Hypothalamus (tissue), 51 donors: Measurements from ENCODE around the gene TMEM203.

Experiments used
- DNase-seq, 51 donors: peaks; one replicate each; lab custom pipeline; 2025; lab: John Stamatoyannopoulos, UW

Gene TMEM203

DNA sequence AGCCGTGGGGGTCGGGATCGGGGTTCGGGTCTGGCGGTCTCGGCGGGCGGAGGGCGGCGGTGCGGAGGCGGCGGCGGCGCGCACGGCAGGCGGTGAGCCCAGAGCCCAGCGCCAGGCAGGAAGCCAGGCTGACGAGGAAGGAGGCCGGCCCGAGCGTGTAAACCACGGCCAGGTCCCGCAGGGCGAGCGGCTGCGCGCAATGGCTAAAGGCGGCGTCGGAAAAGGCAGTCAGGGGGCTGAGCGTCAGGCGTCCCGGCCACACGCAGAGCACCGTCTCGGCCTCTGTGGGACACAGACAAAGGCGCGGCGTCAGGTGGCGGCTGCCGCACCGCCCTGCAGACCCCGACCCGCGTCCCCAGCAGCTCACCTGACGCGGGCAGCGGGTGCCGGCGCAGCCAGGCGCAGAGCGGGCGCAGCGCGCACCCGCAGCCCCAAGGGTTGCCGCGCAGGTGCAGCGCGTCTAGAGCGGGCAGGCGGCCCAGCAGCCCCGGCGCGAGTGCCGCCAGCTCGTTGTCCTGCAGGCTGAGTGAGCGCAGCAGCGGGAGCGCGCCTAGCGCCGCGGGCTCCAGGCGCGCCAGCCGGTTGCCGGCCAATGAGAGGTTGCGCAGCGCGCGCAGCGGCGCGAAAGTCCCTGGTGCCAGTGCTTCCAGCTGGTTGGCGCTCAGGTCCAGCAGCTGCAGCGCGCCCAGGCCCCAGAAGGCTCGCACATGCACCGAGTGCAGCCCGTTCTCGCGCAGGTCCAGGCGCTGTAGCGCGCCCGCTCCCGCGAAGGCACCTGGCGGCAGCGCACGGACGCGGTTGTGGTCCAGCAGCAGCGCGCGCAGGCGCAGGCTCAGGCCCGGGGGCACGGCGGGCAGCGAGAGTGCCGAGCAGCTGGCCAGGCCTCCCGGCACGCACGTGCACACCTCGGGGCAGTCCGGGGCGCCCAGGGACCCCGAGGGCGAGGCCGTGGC lies 36.3 kb downstream of the TMEM203 start:
- DNase-seq, result peak in 20 of 51 donors; percentile 5 to 56 (median 30)

DNA sequence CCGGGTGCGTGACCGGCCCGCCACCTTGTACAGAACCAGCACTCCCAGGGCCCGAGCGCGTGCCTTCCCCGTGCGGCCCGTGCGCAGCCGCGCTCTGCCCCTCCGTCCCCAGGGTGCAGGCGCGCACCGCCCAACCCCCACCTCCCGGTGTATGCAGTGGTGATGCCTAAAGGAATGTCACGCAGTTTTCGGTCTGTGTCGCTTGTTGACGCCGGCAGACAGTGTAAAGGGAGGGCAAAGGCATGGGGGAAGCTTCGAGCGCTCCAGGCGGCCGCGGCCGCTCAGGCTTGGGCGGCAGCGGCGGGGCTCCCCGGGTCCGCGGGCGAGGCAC lies 36.9 kb downstream of the TMEM203 start:
- DNase-seq, result peak in 5 of 51 donors; percentile 15 to 56 (median 48)

DNA sequence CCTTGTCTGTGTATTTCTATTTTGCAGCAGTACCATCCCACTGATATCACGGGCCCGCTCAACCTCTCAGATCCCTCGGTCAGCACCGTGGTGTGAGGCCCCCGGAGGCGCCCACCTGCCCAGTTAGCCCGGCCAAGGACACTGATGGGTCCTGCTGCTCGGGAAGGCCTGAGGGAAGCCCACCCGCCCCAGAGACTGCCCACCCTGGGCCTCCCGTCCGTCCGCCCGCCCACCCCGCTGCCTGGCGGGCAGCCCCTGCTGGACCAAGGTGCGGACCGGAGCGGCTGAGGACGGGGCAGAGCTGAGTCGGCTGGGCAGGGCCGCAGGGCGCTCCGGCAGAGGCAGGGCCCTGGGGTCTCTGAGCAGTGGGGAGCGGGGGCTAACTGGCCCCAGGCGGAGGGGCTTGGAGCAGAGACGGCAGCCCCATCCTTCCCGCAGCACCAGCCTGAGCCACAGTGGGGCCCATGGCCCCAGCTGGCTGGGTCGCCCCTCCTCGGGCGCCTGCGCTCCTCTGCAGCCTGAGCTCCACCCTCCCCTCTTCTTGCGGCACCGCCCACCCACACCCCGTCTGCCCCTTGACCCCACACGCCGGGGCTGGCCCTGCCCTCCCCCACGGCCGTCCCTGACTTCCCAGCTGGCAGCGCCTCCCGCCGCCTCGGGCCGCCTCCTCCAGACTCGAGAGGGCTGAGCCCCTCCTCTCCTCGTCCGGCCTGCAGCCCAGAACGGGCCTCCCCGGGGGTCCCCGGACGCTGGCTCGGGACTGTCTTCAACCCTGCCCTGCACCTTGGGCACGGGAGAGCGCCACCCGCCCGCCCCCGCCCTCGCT lies 37.5 kb downstream of the TMEM203 start:
- peak in 3 of 51 donors; percentile 24 to 56 (median 47) for DNase-seq

DNA sequence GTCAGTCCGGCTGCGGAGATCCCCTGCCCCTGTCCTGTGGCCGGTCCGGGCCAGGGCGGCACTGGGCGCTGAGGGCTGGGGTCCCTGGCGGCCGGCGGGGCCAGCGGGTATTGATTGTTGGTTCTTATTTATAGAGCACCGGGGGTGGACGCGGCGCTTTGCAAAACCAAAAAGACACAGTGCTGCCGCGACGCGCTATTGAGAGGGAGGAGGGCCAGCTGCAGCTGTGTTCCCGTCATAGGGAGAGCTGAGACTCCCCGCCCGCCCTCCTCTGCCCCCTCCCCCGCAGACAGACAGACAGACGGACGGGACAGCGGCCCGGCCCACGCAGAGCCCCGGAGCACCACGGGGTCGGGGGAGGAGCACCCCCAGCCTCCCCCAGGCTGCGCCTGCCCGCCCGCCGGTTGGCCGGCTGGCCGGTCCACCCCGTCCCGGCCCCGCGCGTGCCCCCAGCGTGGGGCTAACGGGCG lies 38.1 kb downstream of the TMEM203 start:
- DNase-seq, result peak in 2 of 51 donors; percentile 5 to 32

DNA sequence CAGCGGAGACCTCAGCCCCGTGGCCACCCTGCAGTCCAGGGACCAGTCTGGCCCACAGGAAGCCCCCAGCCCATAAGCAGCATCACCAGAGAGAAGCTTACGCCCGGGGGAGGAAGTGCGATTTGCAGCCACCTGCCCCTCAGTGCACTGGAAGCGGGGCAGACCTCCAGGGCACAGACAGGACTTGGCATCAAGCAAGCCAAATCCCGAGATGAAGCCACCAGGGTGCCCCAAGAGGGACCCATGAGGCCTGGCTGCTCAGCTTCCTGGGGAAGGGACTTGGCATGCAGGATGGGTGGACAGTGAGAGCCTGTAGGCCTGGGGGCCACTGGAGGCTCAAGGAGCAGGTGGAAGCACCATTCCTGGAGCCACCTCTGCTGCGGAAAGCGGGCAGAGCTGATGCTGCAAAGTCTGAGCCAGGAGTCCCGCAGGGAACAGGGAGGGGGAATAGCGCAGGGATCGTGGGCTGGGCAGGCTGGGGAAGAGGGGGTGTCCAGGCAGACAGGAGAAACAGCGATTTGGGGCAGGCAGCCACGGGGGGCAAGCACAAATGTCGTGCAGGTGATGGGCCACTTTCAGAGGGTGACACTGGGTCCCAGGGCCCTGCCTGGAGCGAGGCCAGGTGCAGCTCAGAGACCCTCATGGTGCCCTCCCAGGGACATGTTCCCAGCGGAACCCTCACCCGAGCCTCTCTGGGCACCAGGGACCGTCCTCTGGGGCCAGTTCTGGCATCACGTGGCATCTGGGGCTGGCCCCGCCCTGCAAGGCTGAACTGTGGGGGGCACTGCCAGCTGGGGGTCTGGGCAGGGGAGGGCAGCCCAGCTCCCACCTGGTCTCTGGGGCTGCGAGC lies 38.8 kb downstream of the TMEM203 start:
- peak in 1 of 51 donors; percentile 53 for DNase-seq

DNA sequence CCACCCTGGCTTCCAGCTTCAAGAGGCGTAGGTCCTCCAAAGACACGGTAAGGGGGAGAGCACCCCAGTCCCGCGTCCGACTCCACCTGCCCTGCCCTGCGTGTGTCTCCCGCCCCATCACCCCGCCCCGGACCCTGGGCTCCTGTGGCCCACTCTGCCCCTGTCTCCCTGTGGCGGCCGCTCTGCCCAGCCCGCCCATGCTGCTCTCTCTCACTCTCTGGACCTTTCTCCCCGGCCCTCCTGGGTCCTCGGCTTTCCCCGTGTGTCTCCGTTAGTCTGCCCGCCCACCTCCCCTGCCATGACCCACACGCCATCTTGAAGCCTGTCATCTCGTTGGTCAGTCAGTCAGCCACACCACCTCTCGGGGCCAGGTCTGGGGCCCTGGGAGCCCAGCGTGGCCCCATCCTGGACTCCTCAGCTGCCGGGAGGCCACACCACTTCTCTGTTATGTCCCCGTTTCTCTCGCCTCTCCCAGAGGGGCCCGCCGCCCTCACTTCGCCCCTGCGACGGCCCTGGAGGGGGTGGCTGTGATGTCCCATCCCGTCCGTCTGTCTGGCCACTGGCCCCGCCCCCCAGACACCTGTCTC lies 40.1 kb downstream of the TMEM203 start:
- no peak for DNase-seq

DNA sequence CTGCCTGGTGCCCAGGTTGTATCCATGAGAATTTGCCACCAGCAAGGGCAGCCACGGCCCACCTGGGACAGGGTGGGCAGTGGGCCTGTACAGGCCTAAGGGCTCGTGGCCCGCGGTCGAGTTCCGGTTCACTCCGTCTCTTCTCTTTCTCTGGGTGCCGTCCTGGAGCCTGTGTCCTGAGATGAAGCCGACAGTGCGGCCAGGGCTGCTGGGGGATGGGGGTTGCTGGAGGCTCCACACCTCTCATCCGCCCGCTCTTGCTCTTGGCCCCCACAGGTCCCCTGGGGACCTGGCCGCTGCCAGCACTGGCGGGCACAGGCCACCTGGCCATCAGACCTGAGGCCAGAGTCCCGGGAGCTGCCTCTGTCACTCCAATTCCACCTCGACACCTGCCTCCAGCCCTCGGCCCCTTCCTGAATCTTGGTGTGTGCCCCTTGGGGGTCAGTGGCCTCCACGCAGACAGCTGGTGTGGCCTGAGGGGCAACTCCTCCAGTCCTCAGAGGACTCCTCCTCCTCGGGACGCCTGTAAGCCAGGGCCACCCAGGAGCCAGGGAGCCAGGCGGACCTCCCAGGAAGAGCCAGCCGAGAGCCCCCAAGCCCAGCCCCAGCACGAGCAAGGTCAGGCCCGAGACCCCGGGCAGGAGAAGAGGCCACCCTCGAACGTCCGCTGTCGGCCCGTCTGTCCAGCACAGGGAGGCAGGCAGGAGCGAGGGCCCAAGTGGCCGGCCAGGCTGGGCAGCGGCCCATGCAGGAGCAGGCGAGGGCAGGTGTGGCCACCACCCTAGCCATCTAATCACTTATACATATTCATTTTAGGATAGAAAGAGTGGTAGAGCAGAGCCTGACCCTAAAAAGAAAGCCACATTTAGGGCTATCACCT lies 40.8 kb downstream of the TMEM203 start:
- DNase-seq, result no peak

DNA sequence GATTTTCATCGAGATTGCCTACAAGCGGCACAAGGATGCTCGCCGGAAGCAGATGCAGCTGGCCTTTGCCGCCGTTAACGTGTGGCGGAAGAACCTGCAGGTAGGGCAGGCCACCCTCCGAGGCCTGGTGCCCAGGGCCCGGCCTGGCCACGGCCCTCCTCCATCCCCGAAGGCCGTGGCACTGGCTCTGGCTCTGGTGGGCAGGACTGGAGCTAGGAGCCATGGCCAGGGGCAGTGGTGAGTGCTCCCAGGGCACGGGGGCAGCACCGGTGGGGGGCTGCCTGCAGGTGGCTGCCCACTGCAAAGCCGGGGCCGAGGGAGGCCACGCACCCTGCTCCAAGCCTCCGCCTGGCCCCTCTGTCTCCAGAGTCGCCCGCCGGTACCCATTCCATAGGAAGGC lies 41.6 kb downstream of the TMEM203 start:
- no peak for DNase-seq

DNA sequence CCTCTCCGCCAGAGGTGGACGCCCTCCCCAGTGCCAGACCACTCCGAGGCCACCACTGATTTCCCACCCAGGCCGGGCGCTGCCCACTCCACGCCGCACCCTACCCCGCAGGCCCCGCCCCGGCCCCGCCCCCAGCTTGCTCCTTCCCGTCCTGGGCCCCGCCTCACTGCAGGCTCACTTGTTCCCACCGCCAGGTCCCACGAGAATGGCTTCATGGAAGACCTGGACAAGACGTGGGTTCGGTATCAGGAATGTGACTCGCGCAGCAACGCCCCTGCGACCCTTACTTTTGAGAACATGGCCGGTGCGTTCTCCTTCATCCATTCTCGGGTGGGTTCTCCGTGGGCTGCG lies 42.1 kb downstream of the TMEM203 start:
- DNase-seq, result no peak

DNA sequence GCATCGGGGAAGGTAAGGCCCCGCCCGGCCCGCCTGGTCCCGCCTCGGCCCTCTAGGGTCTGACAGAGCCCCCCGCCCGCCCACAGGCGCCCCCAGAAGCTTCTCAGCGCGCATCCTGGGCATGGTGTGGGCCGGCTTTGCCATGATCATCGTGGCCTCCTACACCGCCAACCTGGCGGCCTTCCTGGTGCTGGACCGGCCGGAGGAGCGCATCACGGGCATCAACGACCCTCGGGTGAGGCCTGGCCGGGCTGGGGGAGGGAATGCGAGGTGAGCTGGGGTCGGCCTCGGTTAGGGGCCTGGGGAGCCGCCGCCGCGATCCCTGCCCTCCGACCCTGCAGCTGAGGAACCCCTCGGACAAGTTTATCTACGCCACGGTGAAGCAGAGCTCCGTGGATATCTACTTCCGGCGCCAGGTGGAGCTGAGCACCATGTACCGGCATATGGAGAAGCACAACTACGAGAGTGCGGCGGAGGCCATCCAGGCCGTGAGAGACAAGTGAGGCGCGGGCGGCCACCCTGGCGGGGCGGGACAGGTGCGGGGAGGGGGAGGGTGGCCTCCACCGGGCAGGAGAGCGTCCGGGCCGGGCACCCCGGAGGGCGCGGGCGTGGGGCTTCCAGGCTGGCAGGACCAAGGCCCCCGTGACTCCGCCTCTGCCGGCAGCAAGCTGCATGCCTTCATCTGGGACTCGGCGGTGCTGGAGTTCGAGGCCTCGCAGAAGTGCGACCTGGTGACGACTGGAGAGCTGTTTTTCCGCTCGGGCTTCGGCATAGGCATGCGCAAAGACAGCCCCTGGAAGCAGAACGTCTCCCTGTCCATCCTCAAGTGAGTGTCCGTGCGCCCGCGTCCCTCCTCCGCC lies 42.7 kb downstream of the TMEM203 start:
- no peak for DNase-seq

DNA sequence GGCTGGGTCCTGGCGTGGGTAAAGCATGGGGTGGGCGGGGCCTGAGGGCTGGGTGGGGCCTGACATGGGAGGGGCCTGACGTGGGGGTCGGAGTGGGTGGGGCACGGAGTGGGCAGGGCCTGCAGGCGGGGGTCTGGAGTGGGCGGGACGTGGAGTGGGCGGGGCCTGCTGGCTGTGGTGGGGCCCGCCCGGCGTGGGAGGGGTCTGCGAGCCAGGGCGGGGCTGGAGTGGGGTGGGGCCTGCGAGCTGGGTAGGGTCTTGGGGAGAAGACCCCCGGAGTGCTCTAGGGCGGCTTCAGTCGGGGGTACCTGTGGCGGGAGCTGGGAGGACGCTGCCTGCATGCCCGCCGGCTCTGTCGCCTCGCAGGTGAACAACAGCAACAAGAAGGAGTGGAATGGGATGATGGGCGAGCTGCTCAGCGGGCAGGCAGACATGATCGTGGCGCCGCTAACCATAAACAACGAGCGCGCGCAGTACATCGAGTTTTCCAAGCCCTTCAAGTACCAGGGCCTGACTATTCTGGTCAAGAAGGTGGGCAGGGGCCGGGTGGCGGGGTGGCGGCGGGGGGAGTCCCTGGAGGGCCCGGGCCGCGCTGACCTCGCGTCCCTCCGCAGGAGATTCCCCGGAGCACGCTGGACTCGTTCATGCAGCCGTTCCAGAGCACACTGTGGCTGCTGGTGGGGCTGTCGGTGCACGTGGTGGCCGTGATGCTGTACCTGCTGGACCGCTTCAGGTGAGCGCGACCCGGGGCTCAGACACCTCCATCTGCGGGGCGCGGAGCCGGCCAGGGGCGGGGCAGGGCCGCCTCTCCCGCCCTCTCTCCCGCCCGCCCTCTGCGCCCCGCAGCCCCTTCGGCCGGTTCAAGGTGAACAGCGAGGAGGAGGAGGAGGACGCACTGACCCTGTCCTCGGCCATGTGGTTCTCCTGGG lies 43.6 kb downstream of the TMEM203 start:
- DNase-seq, result no peak

DNA sequence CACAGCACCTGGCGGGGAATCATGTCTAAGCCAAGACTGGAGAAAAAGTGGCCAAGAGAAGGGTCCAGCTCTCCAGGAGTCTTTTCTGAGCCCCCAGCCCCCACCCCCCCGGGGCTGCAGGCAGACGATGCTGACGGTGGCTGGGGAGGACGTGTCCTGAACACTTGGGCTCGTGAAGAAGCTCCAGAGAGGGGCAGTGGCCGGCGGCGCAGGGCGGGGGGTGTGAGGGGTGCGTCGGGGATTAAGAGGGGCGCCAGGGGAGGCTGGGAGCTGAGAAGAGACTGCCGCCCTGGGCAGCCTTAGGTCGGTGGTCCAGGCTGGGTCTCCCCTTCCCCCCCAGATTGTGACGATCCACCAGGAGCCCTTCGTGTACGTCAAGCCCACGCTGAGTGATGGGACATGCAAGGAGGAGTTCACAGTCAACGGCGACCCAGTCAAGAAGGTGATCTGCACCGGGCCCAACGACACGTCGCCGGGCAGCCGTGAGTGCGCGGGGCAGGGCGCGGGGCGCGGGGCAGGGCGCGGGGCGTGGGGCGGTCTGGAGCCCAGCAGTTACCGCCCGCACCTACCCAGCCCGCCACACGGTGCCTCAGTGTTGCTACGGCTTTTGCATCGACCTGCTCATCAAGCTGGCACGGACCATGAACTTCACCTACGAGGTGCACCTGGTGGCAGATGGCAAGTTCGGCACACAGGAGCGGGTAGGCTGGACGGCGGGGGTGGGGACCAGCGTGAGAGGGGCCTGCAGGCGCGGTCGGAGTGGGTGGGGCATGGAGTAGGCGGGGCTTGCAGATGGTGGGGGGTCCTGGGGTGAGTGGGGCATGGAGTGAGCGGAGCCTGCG lies 44.5 kb downstream of the TMEM203 start:
- no peak for DNase-seq

DNA sequence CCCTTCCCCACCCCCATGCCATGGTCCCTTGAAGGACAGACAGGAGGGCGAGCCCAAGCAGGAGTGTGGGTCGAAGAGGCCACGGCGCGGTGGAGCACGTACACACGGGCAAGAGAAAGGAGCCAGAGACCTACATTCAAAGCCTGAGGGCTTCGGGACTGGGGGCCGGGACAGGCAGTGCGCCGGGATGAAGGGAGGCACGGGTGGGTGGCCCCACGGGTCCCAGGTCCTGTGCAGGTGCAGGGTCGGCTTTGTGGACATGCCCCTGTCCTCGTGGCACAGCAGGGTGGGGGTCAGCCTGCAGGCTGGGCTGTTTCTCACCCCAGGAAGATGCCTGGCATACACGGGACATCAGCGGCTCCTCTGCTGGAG lies 45.4 kb downstream of the TMEM203 start:
- DNase-seq, result no peak

DNA sequence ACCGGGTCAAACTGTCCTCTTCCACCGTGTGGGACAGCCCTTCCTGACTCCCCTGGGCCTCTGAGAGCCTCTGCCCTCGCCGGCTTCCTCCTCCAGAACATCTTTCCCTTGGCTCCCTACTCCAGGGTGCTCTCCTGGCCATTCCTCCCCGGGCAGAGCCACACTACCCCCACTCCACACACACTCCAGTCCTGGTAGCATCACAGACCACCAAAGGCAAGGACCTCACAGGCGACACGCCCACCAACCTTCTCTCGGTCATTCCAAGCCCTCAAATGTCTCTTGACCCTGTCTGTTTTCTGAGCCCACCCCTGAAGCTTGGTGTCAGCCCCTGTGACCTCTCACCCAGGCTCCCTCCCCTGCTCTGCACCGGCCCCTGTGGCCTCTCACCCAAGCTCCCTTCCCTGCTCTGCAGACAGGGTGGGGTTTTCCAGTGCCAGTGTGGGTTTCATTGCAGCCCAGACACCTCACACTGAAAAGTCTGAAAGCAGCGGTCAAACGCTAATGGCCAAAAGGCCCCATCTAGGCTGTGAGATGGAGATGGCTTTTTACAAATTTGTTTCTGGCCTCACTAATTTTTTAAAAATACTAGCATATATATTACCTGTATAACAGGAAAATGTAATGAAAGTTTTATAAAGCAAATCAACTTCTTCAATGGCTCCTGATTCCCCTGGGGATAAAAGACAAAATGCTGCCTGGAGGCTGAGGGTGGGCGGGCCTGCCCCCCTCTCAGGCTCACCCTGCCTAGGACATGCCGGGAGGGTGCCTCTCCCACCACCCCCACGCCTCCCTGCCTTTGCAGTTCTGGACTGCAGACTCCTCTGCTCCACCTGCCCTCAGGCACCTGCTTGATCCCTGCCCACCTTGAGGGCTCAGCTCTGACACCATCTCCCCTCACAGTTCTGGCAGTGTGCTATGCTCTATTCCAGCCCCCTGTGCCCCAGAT lies 46.1 kb downstream of the TMEM203 start:
- DNase-seq, result no peak

DNA sequence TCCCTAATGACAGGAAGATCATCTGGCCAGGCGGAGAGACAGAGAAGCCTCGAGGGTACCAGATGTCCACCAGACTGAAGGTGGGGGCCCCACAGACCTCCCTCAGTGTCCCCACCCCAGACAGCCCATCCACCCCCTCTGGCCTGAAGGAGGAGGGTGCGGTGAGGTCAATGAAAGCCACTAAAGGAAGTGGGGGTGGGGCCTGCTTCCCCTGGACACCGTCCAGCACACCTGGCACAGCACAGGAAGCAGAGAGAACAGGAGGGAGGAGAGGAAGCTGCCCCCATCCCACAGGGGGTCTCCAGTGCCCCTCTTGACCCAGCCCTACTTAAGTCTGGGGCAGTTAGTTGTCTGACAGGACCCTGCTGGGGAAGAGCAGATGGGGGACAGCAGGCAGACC lies 46.8 kb downstream of the TMEM203 start:
- DNase-seq, result no peak
